GM18873 (cell line): ENCODE measurements around the gene AGAP1.

Experiments used
- ATAC-seq: cut with Tn5 transposase; IDR thresholded peaks from one replicate; pipeline ENCODE4 v1.9.1; 2021; ENCODE audit warnings: mild to moderate bottlenecking, moderate library complexity, moderate number of reproducible peaks; ENCODE audit not compliant: unreplicated experiment, low FRiP score

Gene AGAP1

DNA sequence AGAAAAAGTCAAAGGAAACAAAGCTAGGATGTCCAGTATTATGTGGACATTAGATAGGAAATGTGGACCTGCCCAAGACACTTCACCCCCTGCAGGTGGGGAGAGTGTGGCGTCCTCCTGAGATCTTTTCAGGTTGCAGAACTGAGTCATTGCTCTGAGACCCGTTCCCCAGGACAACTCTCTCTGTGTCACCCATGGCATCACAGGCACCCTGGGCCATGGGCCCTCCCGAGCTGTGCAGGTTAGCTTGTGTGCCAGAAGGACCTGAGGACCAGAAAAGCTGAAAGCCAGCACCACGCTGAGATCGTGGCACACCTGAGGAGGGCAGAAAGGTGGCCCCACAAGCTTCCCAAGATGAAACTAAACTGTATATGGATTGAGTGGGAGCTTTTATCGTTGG, 229.5 kb downstream of the AGAP1 start:
- ATAC-seq: no peak

DNA sequence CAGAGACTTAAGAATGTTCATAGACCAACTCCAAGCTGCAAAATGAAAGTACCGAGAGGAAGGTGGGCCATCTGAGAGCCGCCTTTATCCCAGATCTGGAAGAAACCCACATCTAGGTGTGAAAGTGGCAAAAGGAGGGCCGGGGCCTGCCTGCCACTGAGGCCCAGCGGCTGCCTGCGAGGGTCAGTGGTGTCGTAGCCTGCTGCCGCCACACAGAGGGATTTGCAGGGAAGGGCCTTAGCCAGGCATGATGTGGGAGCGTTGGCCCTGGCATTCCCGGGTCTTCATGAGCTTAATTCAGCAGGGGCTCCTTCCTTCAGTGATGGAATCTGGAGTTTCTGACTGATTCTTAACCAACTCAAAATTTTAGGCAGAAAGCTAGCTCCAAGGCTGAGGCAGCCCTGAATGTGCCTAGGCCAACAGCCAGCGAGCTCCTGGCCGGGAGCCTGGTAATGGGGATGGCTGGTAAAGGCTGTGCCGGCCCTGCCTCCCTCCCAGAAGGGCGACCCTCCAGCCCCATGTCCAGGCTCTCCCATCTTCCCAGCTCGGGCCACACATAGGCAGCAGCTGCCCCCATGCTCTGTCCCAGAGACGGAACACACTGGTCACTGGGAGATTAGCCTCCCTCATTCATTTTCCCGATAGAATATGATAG, 230.1 kb downstream of the AGAP1 start:
- ATAC-seq: no peak

DNA sequence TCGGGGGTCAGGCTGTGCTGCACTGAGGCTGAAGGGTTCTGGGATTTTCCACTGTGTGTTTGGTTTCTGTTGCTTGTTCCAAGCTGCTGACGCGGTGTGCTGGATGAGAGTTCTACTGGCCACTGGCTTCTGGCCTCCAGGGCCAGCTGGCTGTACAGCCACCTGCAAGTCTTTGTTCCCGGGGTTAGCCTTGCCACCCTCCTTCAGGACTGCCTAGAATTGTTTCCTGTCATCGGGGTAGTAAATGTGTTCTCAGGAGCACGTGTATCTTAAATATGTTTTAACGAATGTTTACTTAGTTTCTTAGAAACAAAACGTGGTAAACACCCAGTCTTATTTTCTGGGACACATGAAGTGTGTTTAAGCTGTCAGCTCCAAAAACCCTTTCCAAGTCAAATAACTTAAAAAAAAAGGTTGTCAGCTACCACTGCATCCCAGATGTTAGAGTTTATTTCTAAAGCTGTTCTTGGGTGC, 231.2 kb downstream of the AGAP1 start:
- ATAC-seq: no peak

DNA sequence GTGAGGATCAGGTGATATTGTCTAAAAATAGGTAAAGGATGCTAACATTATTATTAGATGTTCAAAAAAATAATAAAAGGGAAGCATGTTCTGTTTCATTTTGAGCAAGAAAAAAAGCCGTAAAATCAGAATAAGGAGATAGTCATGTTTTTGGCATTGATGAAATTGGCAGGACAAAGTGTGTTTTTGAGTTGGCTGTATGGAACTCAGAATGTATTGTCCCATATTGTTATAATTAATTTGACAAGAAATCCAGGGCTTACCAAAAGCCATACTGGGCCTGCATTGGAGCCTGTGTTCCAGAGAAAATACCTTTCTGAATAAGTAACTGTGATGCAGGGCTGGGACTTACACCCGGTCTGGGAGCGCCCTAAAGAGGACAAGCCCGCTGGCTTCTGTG, 232.0 kb downstream of the AGAP1 start:
- no peak for ATAC-seq

DNA sequence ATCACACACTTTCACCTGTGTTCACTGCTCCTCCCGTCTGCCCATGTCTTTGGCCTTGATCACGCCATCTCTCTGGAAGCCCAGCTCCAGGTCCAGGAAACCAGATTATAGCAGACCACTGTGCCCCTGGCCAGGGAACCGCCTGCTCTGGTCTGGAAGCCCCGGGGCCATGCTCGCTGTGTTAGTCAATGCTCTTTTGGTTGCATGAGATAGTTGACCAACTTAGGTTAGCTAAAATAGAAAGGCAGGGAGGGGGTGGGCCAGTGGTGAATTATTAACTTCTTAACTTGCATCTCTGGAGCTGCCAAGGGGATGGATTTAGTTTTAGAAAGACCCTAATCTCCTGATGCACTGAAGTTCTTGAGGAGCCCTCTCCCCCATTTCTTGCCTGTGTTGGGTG, 232.7 kb downstream of the AGAP1 start:
- ATAC-seq: no peak

DNA sequence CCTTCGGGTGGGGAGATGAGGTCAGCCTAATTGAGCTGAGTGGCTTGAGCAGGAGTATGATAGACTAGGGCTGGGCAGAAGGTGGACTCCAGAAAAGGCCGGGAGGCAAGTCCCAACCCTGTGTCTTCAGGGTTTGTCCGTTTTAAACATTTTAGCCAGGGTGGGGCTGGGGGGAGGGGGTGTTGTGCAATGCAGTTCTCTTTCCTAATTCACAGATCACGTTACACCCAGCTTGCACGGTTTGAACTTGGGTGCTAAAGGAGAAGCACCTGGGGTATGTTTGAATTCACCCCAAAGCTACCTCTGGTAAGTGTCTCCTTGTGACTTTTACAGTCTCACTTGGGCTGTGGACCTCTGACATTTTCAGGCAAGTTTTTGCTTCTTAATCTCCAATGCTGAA, 233.3 kb downstream of the AGAP1 start:
- ATAC-seq: no peak

DNA sequence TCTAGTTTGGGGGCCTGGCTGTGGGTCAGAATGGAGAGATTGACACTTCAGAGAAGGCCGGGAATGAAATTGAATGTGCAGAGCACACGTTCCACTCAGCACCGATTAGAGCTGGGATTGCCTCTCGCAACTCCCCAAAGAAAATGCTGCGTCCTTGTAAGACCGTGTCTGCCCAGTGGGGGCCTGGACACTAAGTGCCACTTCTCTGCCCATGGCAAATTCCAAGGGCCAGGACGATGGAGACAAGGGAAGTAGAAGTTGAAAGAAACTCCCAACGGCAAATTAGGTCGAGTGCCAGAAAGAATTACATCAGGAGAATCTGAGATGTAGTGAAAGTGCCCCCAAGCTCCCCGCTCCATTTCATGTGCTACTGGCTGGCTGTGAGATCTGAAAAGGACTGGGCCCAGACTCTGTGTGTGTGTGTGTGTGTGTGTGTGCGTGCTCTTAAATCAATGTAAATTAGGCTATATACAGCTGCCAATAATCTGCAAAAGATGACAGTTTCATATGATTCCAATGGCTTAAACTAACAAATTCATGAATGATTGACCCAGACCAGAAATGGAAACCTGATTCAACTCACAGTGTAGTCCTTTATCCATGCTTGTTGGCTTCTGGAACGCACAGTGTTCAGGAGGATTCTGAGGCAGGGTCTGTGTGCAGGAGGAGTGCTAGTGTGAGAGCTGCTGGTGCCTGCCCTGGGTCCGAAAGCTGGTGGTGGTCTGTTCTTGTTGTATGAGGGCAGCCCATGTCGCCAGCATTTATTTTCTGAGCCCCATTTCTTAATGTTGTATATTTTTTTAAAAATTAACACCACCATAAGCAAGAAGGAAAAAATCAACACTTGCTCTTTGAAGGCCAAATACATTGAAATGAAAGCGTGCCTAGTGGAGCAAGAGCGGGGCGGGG, 234.3 kb downstream of the AGAP1 start:
- ATAC-seq: no peak

DNA sequence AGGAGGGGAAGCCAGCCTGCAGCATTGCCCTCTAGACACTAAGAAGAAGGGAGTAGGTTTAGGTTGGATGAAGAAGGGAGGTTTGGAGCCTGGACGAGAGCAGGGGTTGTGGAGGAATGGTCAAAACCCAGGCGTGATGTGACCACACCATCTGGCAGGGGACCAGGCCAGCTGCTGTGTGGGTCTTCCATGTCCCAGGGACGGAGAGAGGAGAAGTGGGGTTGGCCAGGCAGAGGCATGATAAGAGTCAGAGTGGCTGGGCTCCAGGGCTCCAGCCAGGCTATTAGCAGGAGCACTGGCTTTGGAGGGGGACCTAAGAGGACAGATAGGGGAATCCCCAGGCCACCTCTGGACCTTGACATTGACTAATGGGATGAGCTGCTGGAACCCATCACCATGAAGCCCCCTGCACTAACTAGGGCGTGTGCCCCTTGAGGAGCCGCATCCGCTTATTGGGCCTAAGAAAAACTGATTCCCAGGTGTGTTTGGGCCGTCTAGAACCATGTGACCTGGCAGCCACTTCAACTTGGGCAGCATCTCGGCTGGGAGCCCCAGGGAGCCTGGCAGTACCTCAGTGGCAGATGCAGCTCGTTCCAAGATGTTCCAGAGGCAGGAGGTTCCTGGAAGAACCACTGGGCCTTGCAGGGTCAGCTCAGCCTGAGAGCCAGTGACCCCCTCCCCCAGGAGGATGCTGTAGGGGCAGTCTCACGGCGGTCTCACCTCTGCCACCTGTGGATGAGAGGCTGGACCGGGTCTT, 235.1 kb downstream of the AGAP1 start:
- ATAC-seq: no peak

DNA sequence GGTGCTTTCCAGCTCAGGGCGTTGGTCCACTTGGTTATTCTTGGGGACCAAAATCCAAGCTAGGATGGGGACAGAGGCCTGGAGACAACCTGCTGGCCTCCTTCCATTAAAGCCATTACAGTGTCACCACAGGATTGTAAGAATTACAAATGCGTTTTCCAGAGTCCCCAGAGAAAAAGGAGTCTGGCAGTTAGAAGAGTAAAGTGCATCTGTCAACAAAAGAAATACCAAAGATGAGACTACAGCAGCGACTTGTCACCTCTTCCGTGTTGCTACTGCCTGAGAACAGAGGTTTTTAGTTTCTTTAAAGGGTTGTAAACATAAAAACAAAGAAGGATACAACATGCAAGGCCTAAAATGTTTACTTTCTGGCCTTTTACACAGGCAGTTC, 235.7 kb downstream of the AGAP1 start:
- ATAC-seq: no peak

DNA sequence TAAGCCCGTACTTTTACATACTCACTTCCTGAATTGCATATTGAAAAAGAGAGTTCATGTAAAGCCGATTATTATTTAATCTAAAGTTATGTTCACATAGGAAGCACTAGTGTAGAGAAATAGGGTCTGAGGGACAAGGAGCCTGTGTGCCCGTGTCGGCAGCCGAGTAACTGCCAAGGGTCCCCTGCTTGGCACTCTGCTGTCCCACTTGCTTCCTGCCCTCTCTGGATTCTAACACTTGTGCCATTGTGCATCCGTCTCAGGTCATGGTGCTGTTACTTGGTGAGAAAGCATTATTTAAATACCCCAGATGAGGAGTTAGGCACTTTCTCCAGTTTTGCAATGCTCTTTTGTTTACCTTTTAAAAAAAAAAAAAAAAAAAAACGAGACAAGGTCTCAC, 236.3 kb downstream of the AGAP1 start:
- ATAC-seq: no peak

DNA sequence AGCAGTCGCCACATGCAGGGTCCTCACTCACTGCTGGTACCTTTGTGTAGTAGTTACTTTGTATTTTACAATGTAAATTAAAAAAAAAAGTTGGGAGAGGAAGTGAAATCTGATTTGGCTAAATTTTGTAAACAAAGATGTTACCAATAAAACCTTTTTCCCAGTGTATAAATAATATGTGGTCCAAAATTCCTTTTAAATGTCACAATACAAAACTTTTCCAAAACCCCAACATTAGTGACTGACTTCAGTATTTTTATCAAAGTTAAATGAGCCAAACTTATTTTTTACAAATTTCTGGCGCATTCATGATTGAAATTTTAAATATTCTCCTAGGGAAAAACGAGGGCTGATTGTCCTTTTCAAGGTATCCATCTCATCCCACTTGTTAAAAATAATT, 239.9 kb downstream of the AGAP1 start:
- ATAC-seq: no peak

DNA sequence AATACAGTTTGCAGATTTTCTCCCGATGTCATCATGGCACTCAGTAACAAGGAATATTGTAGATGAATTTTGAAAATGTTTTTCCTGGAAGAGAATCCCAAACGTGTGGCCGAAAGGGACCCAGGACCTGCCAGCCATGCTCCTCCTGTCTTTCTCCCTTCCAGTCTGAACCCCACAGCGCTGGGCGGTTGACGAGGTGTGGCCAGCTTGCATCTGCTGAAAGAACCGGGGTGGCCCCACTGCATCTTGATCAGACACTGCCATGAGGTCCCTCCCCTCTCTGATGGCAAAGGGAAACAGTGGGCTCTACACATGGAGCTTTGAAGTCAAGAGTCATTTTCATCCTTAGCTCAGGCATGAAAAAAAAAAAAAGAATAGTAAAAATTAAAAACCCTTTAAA, 240.3 kb downstream of the AGAP1 start:
- no peak for ATAC-seq

DNA sequence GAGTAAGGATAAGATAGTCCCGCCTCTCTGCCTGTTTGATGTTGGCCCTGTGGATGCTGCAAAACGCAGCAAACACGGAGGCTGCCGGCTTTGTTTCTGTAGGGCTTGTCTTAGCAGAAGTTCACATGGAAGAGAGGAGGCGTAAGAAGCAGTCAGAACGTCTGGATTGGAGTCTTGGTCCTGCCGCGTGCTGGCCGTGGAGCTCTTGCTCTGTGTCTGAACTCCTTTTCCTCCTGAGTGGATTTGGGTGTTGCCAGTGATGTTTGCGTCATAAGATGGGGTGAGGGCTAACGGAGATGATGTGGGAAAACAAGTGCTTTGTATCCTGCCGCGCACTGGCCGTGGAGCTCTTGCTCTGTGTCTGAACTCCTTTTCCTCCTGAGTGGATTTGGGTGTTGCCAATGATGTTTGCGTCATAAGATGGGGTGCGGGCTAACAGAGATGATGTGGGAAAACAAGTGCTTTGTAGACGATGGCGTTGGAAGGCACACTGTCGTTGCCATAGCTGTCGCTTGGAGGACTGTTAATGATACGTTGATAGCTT, 240.9 kb downstream of the AGAP1 start:
- no peak for ATAC-seq

DNA sequence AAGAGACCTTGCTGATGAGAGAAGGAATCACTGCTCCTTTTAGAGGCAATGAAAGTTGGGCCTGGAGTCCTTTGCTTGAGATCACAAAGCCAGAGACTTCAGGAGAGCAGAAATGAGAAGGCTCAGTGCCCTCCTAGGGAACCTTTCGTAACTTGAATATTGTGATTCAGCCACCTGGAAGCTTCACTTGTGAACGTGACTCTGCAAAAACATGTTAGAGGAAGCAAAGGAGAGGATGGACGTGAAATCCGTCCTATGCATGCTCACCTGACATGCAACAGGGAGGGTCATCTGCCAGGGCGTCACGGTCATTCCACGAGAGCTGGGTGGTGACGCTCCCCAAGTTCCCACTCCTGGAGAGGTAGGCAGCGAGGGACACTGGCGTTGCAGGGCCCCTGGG, 243.6 kb downstream of the AGAP1 start:
- no peak for ATAC-seq

DNA sequence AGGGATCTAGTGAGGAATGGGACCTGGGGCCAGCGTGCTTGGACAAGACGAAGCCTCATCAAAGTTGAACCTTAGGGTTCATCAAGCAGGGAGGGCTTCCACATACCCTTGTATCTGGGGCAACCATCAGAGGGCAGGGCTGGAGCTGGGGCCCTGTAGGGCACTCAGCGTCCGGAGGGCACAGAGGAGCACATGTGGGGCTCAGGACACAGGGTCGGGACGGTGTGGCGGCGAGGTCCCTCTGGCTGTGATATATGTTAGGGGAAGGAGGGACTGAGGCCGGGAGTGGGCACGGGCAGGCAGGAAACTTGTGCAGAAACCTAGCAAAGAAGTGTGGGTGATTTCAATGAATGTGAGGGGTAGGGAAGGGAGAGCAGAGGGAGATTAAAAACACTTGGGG, 244.0 kb downstream of the AGAP1 start:
- ATAC-seq: no peak

DNA sequence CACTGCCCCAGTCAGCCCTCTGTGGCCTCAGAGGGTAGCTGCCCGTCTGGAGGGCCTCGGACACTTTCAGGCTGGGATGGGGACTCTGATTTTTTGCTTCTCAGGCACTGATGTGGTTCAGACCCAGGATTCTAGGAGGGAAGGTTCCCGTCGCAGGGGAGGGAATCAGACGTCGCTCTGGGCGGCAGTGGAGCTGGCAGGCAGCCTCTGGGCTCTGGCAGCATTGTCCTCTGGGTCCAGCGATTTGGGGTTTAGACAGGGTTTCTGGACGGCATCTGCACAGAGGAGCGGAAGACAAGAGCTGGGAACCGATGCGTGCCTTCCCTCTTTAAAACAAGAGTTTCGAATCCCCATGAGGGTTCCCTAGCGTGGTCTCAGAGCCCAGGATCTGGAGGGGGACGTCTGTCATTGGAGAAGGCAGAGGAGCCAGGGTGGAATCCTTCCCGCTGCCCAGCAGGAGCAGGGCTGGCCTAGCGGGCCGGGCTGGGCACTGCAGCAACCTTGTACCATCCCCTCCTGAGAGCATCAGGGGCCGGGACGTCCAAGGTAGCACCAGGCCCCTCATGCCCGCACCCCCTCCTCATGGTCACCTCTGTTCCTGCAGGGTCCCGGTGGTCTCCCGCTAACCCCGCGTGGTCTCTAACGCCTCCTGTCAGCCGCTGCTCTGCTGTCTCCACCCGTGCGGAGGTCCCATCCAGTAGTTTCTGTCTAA, 246.0 kb downstream of the AGAP1 start:
- no peak for ATAC-seq

DNA sequence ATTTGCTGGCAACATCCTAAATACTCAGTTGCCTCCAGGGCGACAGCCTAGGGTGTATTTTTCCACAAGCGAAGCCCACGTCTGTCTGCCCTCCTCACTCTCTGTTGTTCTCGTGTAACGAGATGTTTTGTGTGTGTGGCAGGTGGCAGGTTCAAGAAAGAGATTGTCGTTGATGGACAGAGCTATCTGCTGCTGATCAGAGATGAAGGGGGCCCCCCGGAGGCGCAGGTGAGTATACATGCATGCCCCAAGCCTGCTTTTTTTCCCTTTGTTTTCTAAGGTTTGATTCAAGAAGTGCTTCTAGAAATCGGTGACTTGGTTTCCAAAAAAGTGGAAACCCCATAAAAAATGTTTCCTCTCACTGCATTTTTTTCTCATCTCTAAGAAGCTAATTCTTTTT, 247.0 kb downstream of the AGAP1 start:
- no peak for ATAC-seq

DNA sequence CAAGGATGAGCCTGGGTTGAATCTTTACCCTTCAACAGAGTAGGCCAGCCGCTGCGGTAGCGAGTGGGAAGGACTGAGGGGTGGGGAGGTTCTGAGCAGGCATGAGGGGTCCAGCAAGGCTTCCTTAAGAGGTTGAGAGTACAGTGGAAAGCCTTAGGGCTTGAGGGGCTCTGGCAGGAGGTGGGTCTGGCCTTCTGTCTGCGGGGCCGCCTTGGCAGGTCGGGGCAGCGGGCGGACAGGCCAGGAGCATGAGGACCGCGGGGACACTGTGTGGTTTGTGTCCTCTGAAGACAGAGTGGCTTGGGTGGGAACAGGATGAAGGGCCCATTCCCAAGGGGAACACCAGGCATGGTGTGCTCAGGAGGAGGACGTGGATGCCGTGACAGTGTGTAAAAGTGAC, 250.3 kb downstream of the AGAP1 start:
- no peak for ATAC-seq

DNA sequence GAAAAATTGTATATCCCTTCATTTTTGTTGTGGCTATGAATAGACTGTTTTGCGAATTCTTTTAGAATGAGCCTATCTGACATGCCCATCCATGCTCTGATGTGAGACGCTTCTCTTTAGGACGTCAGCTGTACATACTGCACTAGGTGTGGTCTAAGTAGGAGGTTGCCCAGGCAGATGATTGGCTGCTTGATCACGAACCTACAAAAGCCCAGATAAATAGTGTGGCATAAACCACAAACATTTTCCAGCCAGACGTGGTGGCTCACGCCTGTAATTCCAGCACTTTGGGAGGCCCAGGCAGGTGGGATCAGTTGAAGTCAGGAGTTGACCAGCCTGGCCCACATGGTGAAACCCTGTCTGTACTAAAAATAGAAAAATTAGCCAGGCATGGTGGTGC, 251.8 kb downstream of the AGAP1 start:
- no peak for ATAC-seq

DNA sequence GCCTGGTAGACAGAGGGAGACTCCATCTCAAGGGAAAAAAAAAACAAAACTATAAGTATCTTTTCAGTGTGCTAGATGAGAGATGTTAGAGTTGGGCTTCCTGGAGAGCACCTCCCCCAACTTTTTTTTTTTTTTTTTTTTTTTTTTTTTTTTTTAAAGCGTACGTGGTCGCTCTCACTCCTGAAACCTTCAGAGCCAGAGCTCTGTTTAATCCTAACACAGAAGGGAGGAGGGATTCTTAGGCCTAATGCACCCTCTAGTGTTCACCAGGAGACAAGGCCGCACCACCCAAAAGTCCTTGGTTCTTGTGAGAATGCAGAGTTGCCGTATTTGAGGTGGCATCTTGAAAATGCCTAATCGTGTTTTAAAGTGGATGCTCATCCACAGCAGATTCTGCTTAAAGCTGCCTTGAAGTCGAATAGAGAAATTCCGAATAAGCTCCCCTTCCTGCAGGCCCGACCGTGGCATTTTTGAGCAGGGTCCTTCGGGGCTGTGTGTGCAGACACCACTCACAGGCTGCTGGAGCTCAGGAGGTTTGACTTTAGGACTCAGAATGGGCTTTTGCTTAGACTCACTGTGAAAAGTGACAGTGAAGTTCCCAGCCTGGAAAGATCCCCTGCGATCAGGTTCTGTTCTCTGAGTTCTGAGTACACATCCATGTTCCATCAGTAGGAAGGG, 252.6 kb downstream of the AGAP1 start:
- no peak for ATAC-seq
